HK-2 (cell line): ENCODE measurements around the gene TRIM22.
"Not testable (repeated sequence)": the region's sequence is repeated elsewhere in the genome, so short reads cannot be mapped to it uniquely, and the experiment has no call there.

ENCODE experiments used
- DNase-seq: peaks from one replicate; pipeline ENCODE4 v3.0.0-alpha.2; 2018; ENCODE audit not compliant: unreplicated experiment

The TRIM22 gene, protein sequence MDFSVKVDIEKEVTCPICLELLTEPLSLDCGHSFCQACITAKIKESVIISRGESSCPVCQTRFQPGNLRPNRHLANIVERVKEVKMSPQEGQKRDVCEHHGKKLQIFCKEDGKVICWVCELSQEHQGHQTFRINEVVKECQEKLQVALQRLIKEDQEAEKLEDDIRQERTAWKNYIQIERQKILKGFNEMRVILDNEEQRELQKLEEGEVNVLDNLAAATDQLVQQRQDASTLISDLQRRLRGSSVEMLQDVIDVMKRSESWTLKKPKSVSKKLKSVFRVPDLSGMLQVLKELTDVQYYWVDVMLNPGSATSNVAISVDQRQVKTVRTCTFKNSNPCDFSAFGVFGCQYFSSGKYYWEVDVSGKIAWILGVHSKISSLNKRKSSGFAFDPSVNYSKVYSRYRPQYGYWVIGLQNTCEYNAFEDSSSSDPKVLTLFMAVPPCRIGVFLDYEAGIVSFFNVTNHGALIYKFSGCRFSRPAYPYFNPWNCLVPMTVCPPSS

DNA sequence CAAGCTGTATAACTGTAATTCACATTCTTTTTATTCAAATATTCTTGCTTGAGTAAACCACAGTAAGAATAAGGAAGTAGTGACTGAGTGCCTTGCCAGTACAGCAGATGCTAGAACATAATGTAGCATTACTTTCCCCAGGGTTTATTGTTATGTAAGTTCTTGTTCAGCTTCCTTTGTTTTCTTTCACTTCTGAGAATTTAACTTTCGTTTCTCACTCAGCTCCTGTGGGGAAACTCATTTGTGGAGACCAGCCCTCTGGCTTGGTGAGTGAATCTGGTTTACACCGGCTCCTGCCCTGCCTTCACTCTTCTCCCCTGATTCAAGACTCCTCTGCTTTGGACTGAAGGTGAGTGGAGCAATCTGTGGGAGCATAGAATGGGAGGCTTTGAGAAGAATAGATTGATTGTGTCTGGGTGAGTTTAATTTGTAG is at the start of gene TRIM22:
Gene TRIM22 (plus strand): TSS at position 240 of the 433 bp plus-strand sequence. CDS start 6,443 bp downstream, outside the sequence.
- no peak for DNase-seq

DNA sequence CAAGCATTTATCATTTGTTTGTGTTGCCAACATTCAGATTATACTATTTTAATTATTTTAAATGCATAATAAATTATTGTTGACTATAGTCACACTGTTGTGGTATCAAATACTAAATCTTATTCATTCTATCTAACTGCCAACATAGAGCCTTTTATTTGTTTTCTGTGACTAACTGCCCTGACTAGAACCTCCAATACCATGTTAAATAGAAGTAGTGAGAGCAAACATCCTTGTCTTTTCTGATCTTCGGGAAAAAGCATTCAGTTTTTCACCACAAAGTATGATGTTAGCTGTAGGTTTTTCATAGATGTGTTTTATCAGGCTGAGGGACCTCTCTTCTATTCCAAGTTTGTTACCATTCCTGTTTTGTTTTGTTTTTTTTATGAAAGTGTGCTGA is 49.6 kb upstream of the TRIM22 start:
- DNase-seq = no peak

DNA sequence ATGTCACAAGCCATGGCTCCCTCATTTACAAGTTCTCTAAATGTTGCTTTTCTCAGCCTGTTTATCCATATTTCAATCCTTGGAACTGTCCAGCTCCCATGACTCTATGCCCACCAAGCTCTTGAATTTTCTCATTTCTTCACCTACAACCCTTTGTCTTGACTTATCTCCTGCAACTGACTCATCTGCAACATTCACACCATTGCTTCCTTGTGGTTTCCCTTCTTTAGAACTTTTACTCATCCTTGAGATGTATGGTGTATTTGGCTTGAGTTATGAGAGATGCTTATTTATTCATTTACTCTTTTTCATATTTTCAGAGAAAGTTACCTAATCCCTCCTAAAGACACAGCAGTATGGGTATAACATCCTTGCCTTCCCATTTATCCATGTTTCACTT is 46.0 kb upstream of the TRIM22 start:
- no peak for DNase-seq

DNA sequence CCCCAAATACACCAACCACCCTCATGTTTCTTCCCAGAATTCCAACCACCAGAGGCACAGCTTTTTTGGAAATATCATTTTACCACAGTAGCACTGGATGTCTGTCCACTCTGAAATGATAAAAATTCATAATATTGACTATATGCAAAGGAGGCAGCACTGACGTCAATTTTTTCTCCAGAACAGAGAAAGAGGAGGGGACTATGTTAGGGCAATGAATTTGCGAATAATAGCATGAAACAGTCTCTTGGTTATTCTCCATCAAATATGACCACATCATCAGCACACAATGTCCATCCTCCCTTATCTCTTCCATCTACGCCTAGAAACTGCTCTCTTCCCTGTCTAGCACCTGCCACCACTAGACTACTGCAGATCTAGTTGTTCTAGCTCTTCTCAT is 43.5 kb upstream of the TRIM22 start:
- DNase-seq = no peak

DNA sequence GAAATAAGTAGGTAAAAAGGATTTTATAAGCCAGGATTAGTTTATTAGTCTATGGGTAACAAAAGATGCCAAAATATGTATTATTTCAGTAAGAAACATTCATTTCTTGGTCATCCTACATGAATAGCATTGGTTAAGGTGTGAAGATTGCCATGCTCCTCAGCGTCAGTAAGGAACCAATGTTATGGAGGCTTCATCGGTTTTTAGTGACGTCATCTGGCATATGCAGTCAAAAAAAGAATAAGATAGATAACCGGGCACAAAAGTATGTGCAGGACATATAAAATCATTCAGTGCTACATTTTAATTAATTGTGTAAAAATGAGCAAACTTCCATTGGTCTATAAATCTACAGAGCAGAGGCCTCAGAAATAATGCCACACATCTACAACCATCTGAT is 34.1 kb upstream of the TRIM22 start:
- DNase-seq = no peak

DNA sequence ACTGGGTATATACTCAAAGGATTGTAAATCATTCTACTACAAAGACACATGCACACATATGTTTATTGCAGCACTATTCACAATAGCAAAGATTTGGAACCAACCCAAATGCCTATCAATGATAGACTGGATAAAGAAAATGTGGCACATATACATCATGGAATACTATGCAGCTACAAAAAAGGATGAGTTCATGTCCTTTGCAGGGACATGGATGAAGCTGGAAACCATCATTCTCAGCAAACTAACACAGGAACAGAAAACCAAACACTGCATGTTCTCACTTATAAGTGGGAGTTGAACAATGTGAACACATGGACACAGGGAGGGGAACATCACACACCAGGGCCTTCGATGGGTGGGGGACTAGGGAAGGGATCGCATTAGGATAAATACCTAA is 32.6 kb upstream of the TRIM22 start:
- DNase-seq = not testable (repeated sequence)

DNA sequence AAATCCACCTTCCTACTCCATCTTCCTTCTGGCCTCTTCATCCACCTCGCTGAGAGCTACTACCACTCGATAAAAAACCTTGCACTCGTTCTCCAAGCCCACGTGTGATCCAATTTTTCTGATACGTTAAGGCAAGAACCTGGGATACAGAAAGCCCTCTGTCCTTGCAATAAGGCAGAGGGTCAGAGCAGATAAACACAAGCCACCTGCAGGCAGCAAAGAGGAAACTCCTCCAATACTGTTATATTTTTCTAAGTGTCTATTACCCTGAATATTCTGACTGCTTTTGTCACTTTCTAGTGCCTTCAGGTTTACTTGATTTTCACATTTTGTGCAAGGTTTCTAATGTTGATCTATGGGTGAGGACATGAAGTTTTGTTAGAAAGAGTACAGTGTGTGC is 31.3 kb upstream of the TRIM22 start:
- no peak for DNase-seq

DNA sequence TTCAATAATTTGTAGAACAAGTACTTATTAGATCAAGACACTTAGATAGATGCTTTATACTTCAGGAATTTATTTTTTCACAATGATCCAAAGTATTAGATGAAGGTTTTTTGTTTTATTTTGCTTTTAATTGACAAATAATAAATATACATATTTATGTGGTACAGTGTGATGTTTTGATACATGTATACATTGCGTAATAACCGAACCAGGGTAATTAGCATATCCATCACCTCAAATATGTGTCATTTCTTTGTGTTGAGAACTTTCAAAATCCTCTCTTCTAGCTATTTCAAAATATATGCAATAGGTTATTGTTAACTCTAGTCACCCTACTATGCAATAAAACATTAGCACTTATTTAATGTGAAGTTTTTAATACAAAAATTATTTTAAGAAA is 26.1 kb upstream of the TRIM22 start:
- no peak for DNase-seq

DNA sequence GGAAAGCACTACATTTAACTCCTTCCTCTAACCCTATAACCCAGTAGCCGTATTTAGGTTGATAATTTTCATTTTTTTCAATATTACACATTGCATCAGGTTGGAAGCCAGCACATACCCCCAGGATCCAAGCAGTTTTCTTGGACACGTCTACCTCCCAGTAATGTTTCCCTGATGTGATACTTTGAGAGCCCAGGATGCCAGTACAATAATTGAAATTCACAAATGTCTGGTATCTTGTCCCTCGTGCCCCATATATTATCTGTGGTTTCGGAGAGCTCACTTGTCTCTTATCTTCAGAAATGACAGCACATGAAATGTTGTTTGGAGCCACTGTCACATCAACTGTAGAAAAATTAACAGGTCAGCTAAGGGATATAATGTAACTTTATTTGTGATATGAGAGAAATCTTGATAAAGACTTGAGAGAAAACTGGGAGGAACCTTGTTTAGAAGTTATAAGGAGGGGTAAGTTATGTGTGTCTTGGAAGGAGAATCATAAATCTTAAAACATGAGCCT is 24.5 kb upstream of the TRIM22 start:
- no peak for DNase-seq

DNA sequence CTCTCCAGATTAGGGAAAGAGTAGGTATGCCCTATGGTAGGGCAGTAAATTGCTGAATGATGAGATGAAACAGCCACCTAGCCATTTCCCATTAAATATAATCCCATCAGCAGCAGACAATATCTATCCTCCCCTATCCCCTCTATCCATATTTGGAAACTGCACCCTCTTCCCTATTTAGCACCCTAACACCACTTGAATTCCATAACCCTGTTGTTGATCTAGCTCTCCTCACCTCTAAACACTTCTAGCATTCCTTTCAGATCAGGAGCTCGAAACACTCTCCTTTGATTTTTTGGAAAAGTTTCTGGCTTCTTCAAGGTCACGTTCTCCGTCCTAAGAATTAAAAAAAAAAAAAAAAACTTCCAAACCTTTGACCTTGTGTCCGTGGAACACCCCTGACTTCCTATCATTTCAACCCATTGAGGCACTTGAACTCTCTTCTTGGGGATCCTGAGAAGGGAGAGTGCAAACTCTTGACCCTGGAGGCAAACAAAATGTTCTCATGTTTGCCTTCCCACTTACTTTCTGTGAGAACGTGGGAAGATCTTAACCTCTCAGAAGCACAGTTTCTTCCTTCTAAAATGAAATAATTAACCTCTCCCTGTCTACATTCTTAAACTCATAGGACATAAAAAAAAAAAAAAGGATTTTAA is 23.7 kb upstream of the TRIM22 start:
- no peak for DNase-seq

DNA sequence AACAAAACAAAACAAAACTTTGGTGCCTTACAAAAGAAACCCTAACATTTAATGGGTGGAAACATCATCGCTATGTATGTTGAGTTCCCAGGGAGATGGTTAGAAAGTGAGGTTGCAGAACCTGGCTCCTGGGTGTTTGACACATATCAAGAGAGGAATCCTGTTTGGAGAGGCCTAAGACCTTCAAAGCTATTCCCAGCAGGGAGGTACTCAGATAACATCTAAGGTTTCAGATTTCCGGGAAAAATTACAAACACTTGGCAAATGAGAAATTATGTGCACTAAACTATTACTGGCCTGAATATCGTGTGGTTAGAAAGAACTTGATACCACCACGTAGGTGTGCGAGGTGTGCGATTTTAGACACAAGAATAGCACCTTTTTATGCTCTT is 23.2 kb upstream of the TRIM22 start:
- DNase-seq = no peak

DNA sequence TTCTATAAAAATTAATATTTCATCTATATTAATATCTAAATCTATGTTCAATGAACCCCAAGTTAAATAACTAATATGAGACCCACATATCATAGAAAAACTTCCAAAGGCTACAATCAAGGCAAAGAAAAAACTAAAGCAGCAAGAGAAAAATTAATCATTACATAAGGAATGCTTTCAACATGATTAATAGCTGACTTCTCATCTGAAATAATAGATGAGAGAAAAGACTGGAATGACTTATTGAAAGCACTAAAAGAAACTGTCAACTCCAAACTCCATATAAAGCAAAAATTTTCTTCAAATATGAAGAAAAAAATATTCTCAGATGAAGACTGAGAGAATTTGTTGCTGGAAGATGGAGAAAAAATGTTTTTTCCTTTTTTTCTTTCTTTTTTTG is 17.8 kb upstream of the TRIM22 start:
- DNase-seq = no peak

DNA sequence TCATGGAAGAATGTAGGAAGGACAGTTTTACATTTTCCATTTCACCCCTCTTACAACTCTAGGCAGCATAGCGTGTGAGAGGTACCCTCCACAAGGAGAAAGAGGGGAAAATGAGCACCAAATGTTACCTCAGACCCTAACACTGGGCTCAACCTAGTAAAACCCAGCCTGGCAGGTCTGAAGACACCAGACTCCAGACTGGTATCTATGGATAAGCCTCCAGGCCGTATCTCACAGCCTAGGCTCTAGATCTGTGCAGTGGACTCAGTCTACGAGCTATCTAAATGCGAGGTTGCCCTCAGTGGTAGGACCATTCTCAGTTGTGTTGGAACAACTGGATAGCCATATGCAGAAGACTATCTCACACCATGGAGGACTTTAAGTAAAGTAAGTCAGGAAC is 15.2 kb upstream of the TRIM22 start:
- no peak for DNase-seq

DNA sequence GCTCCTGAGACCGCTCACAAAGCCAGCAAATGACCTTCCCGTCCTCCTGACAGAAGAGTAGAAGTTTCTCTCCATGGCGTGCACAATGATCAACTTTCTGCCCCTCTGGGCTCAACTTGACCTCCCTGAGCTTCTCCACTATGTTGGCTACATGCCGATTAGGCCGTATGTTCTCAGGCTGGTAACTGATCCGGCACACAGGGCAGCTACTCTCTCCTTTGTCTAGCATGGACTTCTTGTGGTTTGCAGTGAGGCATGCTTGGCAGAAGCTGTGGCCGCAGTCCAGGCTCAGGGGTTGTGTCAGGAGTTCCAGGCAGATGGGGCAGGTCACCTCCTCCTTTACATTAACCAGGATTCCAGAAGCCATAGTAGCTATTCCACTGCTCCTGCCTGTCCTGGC is 9.8 kb upstream of the TRIM22 start:
- DNase-seq = no peak

DNA sequence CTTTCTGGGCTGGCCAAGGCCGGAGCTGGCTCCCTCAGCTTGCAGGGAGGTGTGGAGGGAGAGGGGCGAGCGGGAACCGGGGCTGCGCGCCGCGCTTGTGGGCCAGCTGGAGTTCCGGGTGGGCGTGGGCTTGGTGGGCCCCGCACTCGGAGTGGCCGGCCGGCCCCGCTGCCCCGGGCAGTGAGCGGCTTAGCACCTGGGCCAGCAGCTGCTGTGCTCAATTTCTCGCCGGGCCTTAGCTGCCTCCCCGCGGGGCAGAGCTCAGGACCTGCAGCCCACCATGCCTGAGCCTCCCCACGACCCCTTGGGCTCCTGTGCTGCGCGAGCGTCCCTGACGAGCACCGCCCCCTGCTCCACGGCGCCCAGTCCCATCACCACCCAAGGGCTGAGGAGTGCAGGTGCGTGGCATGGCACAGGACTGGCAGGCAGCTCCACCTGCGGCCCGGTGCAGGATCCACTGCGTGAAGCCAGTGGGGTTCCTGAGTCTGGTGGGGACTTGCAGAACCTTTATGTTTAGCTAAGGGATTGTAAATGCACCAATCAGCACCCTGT is 6.6 kb upstream of the TRIM22 start:
- DNase-seq = not testable (repeated sequence)

DNA sequence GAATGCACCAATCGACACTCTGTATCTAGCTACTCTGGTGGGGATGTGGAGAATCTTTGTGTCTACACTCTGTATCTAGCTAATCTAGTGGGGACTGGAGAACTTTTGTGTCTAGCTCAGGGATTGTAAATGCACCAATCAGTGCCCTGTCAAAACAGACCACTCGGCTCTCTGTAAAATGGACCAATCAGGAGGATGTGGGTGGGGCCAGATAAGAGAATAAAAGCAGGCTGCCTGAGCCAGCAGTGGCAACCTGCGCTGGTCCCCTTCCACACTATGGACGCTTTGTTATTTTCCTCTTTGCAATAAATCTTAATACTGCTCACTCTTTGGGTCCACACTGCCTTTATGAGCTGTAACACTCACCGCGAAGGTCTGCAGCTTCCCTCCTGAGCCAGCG is 6.0 kb upstream of the TRIM22 start:
- not testable (repeated sequence) for DNase-seq

DNA sequence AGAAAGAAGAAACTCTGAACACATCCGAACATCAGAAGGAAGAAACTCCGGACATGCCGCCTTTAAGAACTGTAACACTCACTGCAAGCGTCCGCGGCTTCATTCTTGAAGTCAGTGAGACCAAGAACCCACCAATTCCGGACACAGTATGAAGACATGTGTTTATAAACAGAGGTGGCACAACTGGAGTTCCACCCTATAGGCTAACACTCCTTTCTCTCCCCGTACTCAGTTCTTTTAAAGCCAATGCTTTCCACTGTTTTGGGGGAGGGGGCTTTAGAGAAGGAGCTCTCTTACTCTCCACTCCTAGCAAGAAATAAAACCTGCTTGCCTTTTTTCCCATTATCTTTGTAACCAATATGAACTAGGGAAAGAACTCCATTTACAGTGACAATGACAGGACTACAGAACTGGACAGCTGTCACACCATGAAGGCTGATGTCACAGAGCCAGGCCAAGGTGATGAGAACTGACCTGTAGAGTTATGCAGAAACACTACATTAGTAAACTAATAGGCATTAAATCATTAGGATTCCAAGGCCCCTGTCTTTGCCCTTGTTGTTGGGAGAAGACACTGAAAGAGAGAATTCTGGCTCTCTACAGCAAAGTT is 5.4 kb upstream of the TRIM22 start:
- DNase-seq = no peak

DNA sequence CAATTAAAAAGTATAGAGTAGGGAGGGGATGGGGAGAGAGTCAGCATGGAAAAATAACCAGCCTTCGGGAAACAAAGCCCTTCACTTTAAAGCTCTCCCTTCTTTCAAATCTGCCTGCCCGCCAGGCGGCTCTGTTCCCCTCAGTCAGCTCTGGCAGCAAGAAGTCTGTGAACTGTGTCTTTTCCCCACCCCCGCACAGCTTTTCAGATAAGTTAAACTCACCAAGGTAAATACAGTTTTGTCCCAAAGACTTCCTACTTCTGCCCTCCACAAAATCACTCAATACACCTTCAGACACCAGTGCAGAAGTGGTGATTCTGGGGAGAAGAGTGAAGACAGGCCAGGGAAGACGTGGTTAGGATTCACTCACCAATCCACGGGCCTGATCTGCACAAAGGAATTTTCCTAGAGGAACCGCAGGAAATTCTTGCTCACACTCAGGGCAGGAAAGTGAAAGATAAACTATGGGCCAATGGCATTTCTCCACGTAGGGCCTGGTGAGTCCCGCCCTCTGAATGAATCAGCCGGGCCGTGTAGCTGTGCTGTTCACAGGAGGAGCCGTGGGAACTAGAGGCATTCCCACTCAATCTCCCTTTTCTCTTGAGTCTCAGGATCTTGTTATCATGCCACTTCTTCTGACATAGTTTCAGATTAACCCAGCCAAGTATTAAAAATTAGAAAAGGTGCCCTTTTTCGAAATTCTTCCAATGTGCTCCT is 4.8 kb upstream of the TRIM22 start, which contains the start of gene TRIM5:
Gene TRIM5 (minus strand): TSS at position 429 of the 717 bp plus-strand sequence. CDS start 4,897 bp downstream, outside the sequence.
- peak; percentile 75 for DNase-seq

DNA sequence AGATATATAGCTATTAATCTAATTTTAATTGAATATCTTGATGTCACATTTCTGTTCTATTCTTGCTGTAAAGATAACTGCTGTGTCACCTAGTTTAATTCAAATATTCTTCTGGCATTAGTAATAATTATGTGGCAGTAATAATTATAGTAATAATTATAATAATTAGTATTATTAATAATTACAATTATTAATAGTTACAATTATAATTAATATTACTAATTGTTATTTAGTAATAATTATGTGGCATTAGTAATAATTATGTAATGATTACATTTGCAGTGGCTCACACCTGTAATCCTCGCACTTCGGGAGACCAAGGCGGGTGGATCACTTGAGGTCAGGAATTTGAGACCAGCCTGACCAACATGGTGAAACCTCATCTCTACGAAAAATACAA is 3.2 kb upstream of the TRIM22 start:
- DNase-seq = no peak

DNA sequence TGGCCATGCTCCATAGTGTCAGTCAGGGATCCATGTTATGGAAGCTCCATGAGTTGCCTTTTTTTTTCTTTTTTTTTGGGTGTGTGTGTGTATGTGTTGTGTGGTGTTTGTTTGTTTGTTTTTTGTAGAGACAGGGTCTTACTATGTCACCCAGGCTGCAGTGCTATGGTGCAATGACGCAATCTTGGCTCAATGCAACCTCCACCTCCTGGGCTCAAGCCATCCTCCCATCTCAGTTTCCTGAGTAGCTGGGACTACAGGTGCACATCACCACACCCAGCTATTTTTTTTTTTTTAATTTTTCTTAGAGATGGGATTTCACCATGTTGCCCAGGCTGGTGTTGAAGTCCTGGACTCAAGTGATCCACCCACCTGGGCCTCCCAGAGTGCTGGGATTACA is 1.1 kb upstream of the TRIM22 start:
- DNase-seq = no peak

DNA sequence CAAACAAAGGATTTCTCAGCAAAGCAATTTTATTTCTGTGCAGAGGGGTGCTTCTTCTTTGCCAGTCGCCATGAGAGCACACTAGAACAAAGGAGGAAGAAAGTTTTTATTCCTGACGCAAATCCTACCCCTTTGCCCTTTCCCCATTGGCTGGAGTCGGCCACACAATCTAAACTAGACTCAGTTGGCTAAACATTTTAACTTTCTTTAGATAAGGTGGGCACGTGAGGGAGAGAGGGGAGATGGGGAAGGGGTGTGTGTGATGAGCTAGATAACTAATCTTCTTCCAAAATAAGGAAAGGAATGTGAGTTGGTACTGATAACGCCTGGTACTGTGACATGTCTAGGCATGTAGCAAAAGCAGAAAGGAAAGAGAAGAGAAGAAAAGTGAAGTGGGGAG is 626 bp downstream of the TRIM22 start:
- DNase-seq = no peak
